T-cell (primary cell): Measurements from ENCODE around the gene CCDC78. TPM values are rescaled to one million over a fixed set of nuclear protein-coding genes. Genes with fewer than 3 reads are reported as not detected.

Source experiments
- ATAC-seq, 4 experiments: fragments of 200-7000 bp in 3 of 4; fragments of 150-1000 bp in 1 of 4; cut with Tn5 transposase; replicated peaks in 1 of 4; 1 replicate in 3 of 4; 2 replicates in 1 of 4; pipeline ENCODE4 v1.10.0; 2021; ENCODE audit warnings: moderate library complexity in 3 of 4, mild to moderate bottlenecking in 2 of 4, moderate number of reproducible peaks in 1 of 4
- CTCF ChIA-PET, 2 donors: fragments of 300-600 bp; sonication (Branson Sonifier 250); formaldehyde crosslinking; loops; one replicate each; lab custom pipeline; 2022; ENCODE audit warnings: antibody characterized with exemption in 2 of 2; lab: Charles Lee
- POLR2A ChIA-PET, 2 donors: fragments of 300-600 bp; sonication (Branson Sonifier 250); formaldehyde crosslinking; loops; one replicate each; lab custom pipeline; 2022; ENCODE audit warnings: antibody characterized with exemption in 2 of 2; lab: Charles Lee
- DNase-seq, 35 experiments: peaks; one replicate each; pipeline versions ENCODE4 v3.0.0 to v3.0.0-alpha.2; 2013 to 2023
- H3K27ac ChIP-seq: one replicate; pipeline ENCODE4 v1.5.1; 2013; ENCODE audit warnings: low read length
- H3K27me3 ChIP-seq, 2 experiments: replicated peaks in 1 of 2; 1 replicate in 1 of 2; 2 replicates in 1 of 2; pipeline versions ENCODE4 v1.6.1 to v1.7.0; 2013; ENCODE audit warnings: low read length in 1 of 2, mixed read lengths in 1 of 2; ENCODE audit not compliant: control insufficient read depth in 2 of 2, insufficient read depth in 2 of 2; ENCODE audit errors: extremely low read depth in 1 of 2
- H3K36me3 ChIP-seq, 2 donors: 1 replicate in 1 of 2; 2 replicates in 1 of 2; pipeline versions ENCODE4 v1.6.1 to v1.7.0; 2013; ENCODE audit warnings: low read length in 1 of 2; ENCODE audit not compliant: control insufficient read depth in 2 of 2, insufficient read depth in 1 of 2; ENCODE audit errors: extremely low read depth in 1 of 2
- H3K4me1 ChIP-seq, 2 experiments: 1 replicate in 1 of 2; 2 replicates in 1 of 2; pipeline versions ENCODE4 v1.6.1 to v1.7.0; 2013; ENCODE audit warnings: low read length in 2 of 2, mixed read lengths in 1 of 2; ENCODE audit not compliant: insufficient read depth in 2 of 2, control insufficient read depth in 1 of 2; ENCODE audit errors: extremely low read depth in 1 of 2
- H3K4me3 ChIP-seq, 2 donors: 1 replicate in 1 of 2; 2 replicates in 1 of 2; pipeline versions ENCODE4 v1.5.1 to v1.7.0; 2013; ENCODE audit warnings: mild to moderate bottlenecking in 2 of 2, low read length in 1 of 2, moderate library complexity in 1 of 2; ENCODE audit not compliant: control insufficient read depth in 1 of 2; ENCODE audit errors: extremely low read depth in 1 of 2
- H3K9me3 ChIP-seq: 2 replicates; pipeline ENCODE4 v1.7.0; 2013
- H3K27ac Mint-ChIP-seq, 2 donors: one replicate each; pipeline ENCODE4 v1.8.0; 2020 to 2021; ENCODE audit warnings: mild to moderate bottlenecking in 2 of 2, mixed read lengths in 2 of 2
- H3K27me3 Mint-ChIP-seq, 2 donors: one replicate each; pipeline ENCODE4 v1.8.0; 2021 to 2022; ENCODE audit warnings: mixed read lengths in 2 of 2
- H3K36me3 Mint-ChIP-seq: one replicate; pipeline ENCODE4 v1.8.0; 2021; ENCODE audit warnings: mixed read lengths
- H3K4me1 Mint-ChIP-seq, 3 donors: one replicate each; pipeline ENCODE4 v1.8.0; 2020 to 2022; ENCODE audit warnings: mixed read lengths in 3 of 3, mild to moderate bottlenecking in 1 of 3
- H3K4me3 Mint-ChIP-seq, 3 donors: one replicate each; pipeline ENCODE4 v1.8.0; 2020 to 2022; ENCODE audit warnings: mild to moderate bottlenecking in 3 of 3, mixed read lengths in 3 of 3, moderate library complexity in 3 of 3
- H3K9me3 Mint-ChIP-seq, 3 donors: one replicate each; pipeline ENCODE4 v1.8.0; 2020 to 2022; ENCODE audit warnings: mixed read lengths in 3 of 3
- WGBS: methylation state at CpG from one replicate; pipeline ENCODE4 v1.1.5; 2013; ENCODE audit warnings: missing lambda C conversion rate; ENCODE audit not compliant: insufficient coverage; 5-methylcytosine and 5-hydroxymethylcytosine counted together
- total RNA-seq, 35 experiments: library from RNA in 6 of 35; stranded (reverse) in 6 of 35; fragments of 120-200 nt in 1 of 35; gene quantifications; one replicate each; pipeline versions ENCODE4 v1.2.1 to v1.2.4 and lab custom pipeline; 2013 to 2026

CCDC78 gene
- total RNA-seq = 10 to 100 TPM in 1 of 5 donors, 1 to 10 TPM in 4; 3.1 to 17.1 (median 8.6) TPM
- total RNA-seq (2013) = 3.4 TPM
- 0.63 to 7.9 (median 2.7) reads per million in 29 experiments for total RNA-seq (lab: John Stamatoyannopoulos, UW)

DNA sequence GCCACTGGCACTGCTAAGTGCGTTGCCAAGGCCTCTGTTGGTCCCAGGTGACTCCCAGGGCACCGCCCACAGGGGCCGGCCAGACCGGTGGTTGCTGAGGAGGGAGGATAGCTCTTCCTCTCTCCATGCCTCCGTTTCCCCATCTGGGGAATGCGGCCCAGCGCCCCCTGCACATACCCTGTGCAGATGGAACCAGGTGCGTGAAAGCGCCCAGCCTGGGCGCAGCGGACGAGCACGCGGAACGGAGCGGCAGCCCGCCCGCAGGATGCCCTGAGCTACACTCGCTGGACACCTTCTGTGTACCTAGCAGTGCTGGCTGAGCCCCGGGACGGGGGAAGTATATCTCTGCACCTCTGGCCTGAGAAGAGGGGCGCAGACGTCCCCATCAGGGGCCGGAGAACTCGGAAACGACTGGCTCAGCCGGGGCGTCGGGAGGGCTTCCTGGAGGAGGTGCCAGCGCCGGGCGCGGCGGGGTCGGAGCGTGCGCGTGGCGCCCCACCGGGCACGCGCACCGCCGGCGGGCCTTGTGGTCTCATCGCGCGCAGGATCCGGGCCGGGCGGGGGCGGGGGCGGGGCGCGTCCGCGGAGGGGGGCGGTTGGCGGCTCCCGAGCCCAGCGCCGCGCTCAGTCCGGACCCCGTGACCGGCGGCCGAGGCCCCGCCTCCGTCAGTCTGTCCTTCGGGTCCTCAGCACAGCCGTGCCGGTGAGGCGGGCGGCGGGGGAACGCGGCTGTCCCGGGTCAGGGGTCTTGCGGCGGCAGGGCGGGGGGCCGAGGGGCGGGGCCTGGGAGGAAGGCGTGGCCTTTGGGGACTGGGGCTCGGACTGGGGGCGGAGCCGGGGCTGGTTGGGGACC lies at the start of gene CCDC78, which contains the start of gene HAGHL:
TSS of gene CCDC78 (minus strand) at position 6 of the 853 bp plus-strand sequence. CDS start 76 bp downstream, outside the sequence.
TSS of gene HAGHL (plus strand) at position 669 of the 853 bp plus-strand sequence. CDS start 404 bp downstream, outside the sequence.
- Mint-ChIP-seq H3K27ac (peak within 1 kb of the TSS in 1 of 2 donors; percentile 61), H3K27me3 (no peaks in the 10 kb centered on the region), H3K36me3 (no peaks in the 10 kb centered on the region), H3K4me1 (peaks cover 5 to 12% (median 6%) of the 10 kb centered on the region in 3 donors), H3K9me3 (no peaks in the 10 kb centered on the region), H3K4me3 (peak within 1 kb of the TSS; percentile 71 to 80 (median 73))
- ChIA-PET POLR2A (no interaction called here), CTCF (interaction anchor here in 1 of 2 donors (1.5 kb wide), 1 partner anchor 14 kb away, joined by 5 read pairs; no protein-coding TSS in a partner anchor)
- peak within 1 kb of the TSS; percentile 74 to 77 for H3K4me3 ChIP-seq
- ATAC-seq = peak; percentile 43 to 57 (median 50)
- peaks cover 0 to 3% of the 10 kb centered on the region in 2 experiments for H3K27me3 ChIP-seq
- WGBS = 6% methylated on average over 84 of the region's 88 CpGs
- peaks cover 0 to 45% of the 10 kb centered on the region in 2 experiments for H3K4me1 ChIP-seq
- DNase-seq = peak in 24 of 35 experiments; percentile 18 to 77 (median 47)
- peaks cover 0 to 3% of the 10 kb centered on the region in 2 donors for H3K36me3 ChIP-seq
- H3K27ac ChIP-seq = peak within 1 kb of the TSS; percentile 68
- H3K9me3 ChIP-seq = no peaks in the 10 kb centered on the region

DNA sequence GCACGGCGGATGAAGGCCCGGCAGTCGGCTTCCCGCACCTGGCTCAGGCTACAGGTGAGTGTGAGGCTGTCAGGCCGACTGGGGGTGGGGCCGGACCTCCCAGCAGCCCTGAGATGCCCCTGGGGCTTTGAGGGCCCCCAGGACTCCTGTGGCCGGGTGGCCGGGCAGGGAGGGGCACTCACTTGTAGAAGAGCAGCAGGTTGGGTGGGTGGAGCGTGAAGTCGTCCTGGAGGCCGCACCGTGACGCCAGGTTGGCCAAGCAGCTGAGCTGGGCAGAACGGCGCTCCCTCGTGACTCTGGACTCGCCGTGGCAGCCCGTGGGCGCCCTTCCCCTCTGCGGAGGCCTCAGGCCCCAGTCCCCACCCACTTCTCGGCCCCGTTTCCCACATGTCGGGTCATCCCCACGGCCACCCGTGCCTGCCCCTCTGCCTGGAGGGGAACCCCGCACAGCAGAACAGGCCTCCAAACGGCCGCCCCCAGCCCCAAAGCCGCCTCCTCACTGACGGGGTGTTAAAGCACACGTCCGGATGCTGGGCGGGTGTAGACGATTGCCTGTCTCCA lies 49.1 kb upstream of the CCDC78 start:
- Mint-ChIP-seq H3K27ac (no peak overlapping the region), H3K4me3 (no peak overlapping the region), H3K27me3 (peaks cover 3 to 11% of the 10 kb centered on the region in 2 donors), H3K4me1 (no peaks in the 10 kb centered on the region), H3K9me3 (no peaks in the 10 kb centered on the region), H3K36me3 (no peaks in the 10 kb centered on the region)
- DNase-seq (no peak), ATAC-seq (no peak)
- ChIA-PET CTCF (no interaction called here), POLR2A (no interaction called here)
- Histone ChIP-seq H3K36me3 (no peaks in the 10 kb centered on the region), H3K27me3 (peaks cover 0 to 48% of the 10 kb centered on the region in 2 experiments), H3K9me3 (no peaks in the 10 kb centered on the region), H3K27ac (no peak overlapping the region), H3K4me3 (no peak overlapping the region), H3K4me1 (no peaks in the 10 kb centered on the region)
- 77% methylated on average over 28 of the region's 36 CpGs for WGBS

- WGBS = 89% methylated on average over 37 of the region's 46 CpGs
- ChIA-PET POLR2A (interaction anchor here in 1 of 2 donors (0.7 kb wide), 1 partner anchor 109 kb away, joined by 11 read pairs; no protein-coding TSS in a partner anchor), CTCF (no interaction called here)
- Mint-ChIP-seq H3K4me1 (no peaks in the 10 kb centered on the region), H3K9me3 (no peaks in the 10 kb centered on the region), H3K36me3 (no peaks in the 10 kb centered on the region), H3K27me3 (peaks cover 3 to 11% of the 10 kb centered on the region in 2 donors), H3K27ac (no peak overlapping the region), H3K4me3 (no peak overlapping the region)
- no peak overlapping the region for H3K4me3 ChIP-seq
- H3K27ac ChIP-seq = no peak overlapping the region
- H3K27me3 ChIP-seq = peaks cover 0 to 46% of the 10 kb centered on the region in 2 experiments
- DNase-seq = no peak
- no peaks in the 10 kb centered on the region for H3K36me3 ChIP-seq
- H3K4me1 ChIP-seq = no peaks in the 10 kb centered on the region
- no peak for ATAC-seq
- no peaks in the 10 kb centered on the region for H3K9me3 ChIP-seq
Observed at GRCh38 chr16:774086-775001, 48.1 kb upstream of the CCDC78 start.

DNA sequence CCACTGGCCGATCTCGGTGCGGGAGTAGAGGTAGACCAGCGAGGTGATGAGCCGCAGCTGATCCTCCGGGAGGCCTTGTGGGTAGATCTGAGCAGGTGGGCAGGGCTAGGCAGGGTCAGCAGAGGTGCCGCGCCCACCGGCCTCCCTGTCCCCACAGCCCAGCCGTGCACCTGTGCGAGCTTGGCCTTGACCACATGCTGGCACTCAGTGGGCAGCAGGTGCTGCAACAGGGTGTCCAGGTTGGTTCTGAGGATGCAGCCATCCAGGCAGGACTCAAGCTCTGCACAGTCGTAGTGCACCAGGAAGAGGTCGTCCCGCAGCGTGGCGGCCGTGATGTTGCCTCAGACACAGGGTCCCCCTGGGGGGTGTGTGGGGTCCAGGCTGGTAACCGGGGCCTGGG lies 46.7 kb upstream of the CCDC78 start:
- Mint-ChIP-seq H3K36me3 (no peaks in the 10 kb centered on the region), H3K4me3 (no peak overlapping the region), H3K27ac (no peak overlapping the region), H3K9me3 (no peaks in the 10 kb centered on the region), H3K4me1 (no peaks in the 10 kb centered on the region), H3K27me3 (peaks cover 3 to 11% of the 10 kb centered on the region in 2 donors)
- Histone ChIP-seq H3K4me1 (no peaks in the 10 kb centered on the region), H3K27ac (no peak overlapping the region), H3K27me3 (peaks cover 0 to 49% of the 10 kb centered on the region in 2 experiments), H3K36me3 (no peaks in the 10 kb centered on the region), H3K4me3 (no peak overlapping the region), H3K9me3 (no peaks in the 10 kb centered on the region)
- ATAC-seq = no peak
- ChIA-PET CTCF (no interaction called here), POLR2A (no interaction called here)
- 87% methylated on average over 17 of the region's 18 CpGs for WGBS
- DNase-seq = no peak

GRCh38 chr16:770411-770810 lies 44.2 kb upstream of the CCDC78 start:
- POLR2A ChIA-PET = no interaction called here
- no CpG with 5 or more reads among the region's 13 CpGs for WGBS

More at GRCh38 chr16:770411-770810, 44.2 kb upstream of the CCDC78 start:
- Mint-ChIP-seq H3K27ac (no peak overlapping the region), H3K9me3 (no peaks in the 10 kb centered on the region), H3K36me3 (no peaks in the 10 kb centered on the region), H3K4me3 (no peak overlapping the region), H3K27me3 (peaks cover 0 to 4% of the 10 kb centered on the region in 2 donors), H3K4me1 (no peaks in the 10 kb centered on the region)
- H3K27me3 ChIP-seq = peaks cover 0 to 40% of the 10 kb centered on the region in 2 experiments
- H3K36me3 ChIP-seq = no peaks in the 10 kb centered on the region
- no peak for DNase-seq
- H3K9me3 ChIP-seq = no peaks in the 10 kb centered on the region
- no peaks in the 10 kb centered on the region for H3K4me1 ChIP-seq
- ATAC-seq = no peak
- no peak overlapping the region for H3K27ac ChIP-seq
- H3K4me3 ChIP-seq = no peak overlapping the region
- CTCF ChIA-PET = no interaction called here
